CD1c-positive myeloid dendritic cell (primary cell): Measurements from ENCODE around the gene IGLL1.
A peak's percentile ranks its signal among the peaks of the same experiment; 100 is the strongest.
"Not testable (repeated sequence)": the region's sequence is repeated elsewhere in the genome, so short reads cannot be mapped to it uniquely, and the experiment has no call there.

ENCODE experiments used
- DNase-seq: peaks from one replicate; pipeline ENCODE4 v3.0.0-alpha.2; 2016; ENCODE audit errors: extremely low spot score

Gene IGLL1

GRCh38 chr22:23540837-23541236 is 39.3 kb downstream of the IGLL1 start:
- DNase-seq: not testable (repeated sequence)

- not testable (repeated sequence) for DNase-seq
Observed at GRCh38 chr22:23539839-23540198, 40.3 kb downstream of the IGLL1 start.

GRCh38 chr22:23539135-23539838 is 40.8 kb downstream of the IGLL1 start:
- DNase-seq: peak; percentile 79

GRCh38 chr22:23538696-23539030 is 41.4 kb downstream of the IGLL1 start:
- DNase-seq: not testable (repeated sequence)

GRCh38 chr22:23537830-23538695 is 42.0 kb downstream of the IGLL1 start:
- DNase-seq: not testable (repeated sequence)

GRCh38 chr22:23537416-23537815 is 42.7 kb downstream of the IGLL1 start:
- no peak for DNase-seq

GRCh38 chr22:23536821-23537345 is 43.2 kb downstream of the IGLL1 start:
- no peak for DNase-seq

- not testable (repeated sequence) for DNase-seq
Observed at GRCh38 chr22:23535790-23536661, 44.1 kb downstream of the IGLL1 start.

- no peak for DNase-seq
Observed at GRCh38 chr22:23534851-23535717, 45.0 kb downstream of the IGLL1 start.

- no peak for DNase-seq
Observed at GRCh38 chr22:23534201-23534850, 45.8 kb downstream of the IGLL1 start.

GRCh38 chr22:23533771-23534191 is 46.3 kb downstream of the IGLL1 start:
- DNase-seq: no peak

- DNase-seq: no peak
Observed at GRCh38 chr22:23533328-23533762, 46.7 kb downstream of the IGLL1 start.

GRCh38 chr22:23532731-23533130 is 47.4 kb downstream of the IGLL1 start:
- no peak for DNase-seq

GRCh38 chr22:23531966-23532705 is 48.0 kb downstream of the IGLL1 start:
- no peak for DNase-seq

- no peak for DNase-seq
Observed at GRCh38 chr22:23531283-23531956, 48.7 kb downstream of the IGLL1 start.

GRCh38 chr22:23530766-23531282 is 49.3 kb downstream of the IGLL1 start:
- DNase-seq: no peak

GRCh38 chr22:23530106-23530505 is 50.0 kb downstream of the IGLL1 start:
- DNase-seq: no peak

- no peak for DNase-seq
Observed at GRCh38 chr22:23529166-23530103, 50.7 kb downstream of the IGLL1 start.
